CD4-positive, alpha-beta T cell treated with Interferon gamma for 1 hour (primary cell): ENCODE measurements around the gene LDLRAD1.
"Not testable (repeated sequence)": the region's sequence is repeated elsewhere in the genome, so short reads cannot be mapped to it uniquely, and the experiment has no call there.

Experiments
- DNase-seq: peaks from one replicate; pipeline ENCODE4 v3.0.0-alpha.2; 2020

Gene LDLRAD1

GRCh38 chr1:53992085-53992874 lies 25.7 kb downstream of the LDLRAD1 start:
- DNase-seq: no peak

GRCh38 chr1:53987880-53988279 lies 30.1 kb downstream of the LDLRAD1 start:
- no peak for DNase-seq

- DNase-seq: no peak
Observed at GRCh38 chr1:53986458-53986857, 31.5 kb downstream of the LDLRAD1 start.

- DNase-seq: no peak
Observed at GRCh38 chr1:53984726-53985125, 33.3 kb downstream of the LDLRAD1 start.

GRCh38 chr1:53982763-53983104 lies 35.3 kb downstream of the LDLRAD1 start:
- DNase-seq: no peak

- DNase-seq: no peak
Observed at GRCh38 chr1:53982034-53982762, 35.8 kb downstream of the LDLRAD1 start.

GRCh38 chr1:53981220-53981619 lies 36.8 kb downstream of the LDLRAD1 start:
- DNase-seq: no peak

GRCh38 chr1:53979712-53980450 lies 38.1 kb downstream of the LDLRAD1 start:
- no peak for DNase-seq

GRCh38 chr1:53975861-53976260 lies 42.1 kb downstream of the LDLRAD1 start:
- DNase-seq: no peak

GRCh38 chr1:53971718-53972117 lies 46.3 kb downstream of the LDLRAD1 start:
- DNase-seq: no peak

GRCh38 chr1:53969323-53969722 lies 48.7 kb downstream of the LDLRAD1 start:
- DNase-seq: not testable (repeated sequence)

- DNase-seq: no peak
Observed at GRCh38 chr1:53968125-53968513, 49.9 kb downstream of the LDLRAD1 start.

- DNase-seq: no peak
Observed at GRCh38 chr1:53967409-53968124, 50.4 kb downstream of the LDLRAD1 start.

- DNase-seq: no peak
Observed at GRCh38 chr1:53966794-53967193, 51.2 kb downstream of the LDLRAD1 start.

- no peak for DNase-seq
Observed at GRCh38 chr1:53964109-53964508, 53.9 kb downstream of the LDLRAD1 start.

- DNase-seq: no peak
Observed at GRCh38 chr1:53963460-53963859, 54.5 kb downstream of the LDLRAD1 start.

- DNase-seq: no peak
Observed at GRCh38 chr1:53962395-53962794, 55.6 kb downstream of the LDLRAD1 start.

- no peak for DNase-seq
Observed at GRCh38 chr1:53959664-53960250, 58.2 kb downstream of the LDLRAD1 start.
